K562 (cell line): Measurements from ENCODE around the gene ATIC. TPM values are rescaled to one million over a fixed set of nuclear protein-coding genes. Genes with fewer than 3 reads are reported as not detected.
A peak's percentile ranks its signal among the peaks of the same experiment; 100 is the strongest.

Experiments used
- ARID1B ChIP-seq: fragments of 450-650 bp; IDR thresholded peaks from 2 replicates; pipeline ENCODE4 v1.6.1; 2016; ENCODE audit warnings: antibody characterized with exemption, mild to moderate bottlenecking, inconsistent platforms
- CBFA2T3 ChIP-seq: fragments of 450-650 bp; IDR thresholded peaks from 2 replicates; pipeline ENCODE4 v1.6.1; 2017
- CBX5 ChIP-seq: IDR thresholded peaks from 2 replicates; pipeline ENCODE4 v1.6.1; 2014; ENCODE audit warnings: low read depth, borderline replicate concordance
- ESRRB ChIP-seq: fragments of 250-450 bp; sonication (Bioruptor Pico); IDR thresholded peaks from 2 replicates; pipeline ENCODE4 v1.5.0; 2020; ENCODE audit warnings: mild to moderate bottlenecking, moderate library complexity, borderline replicate concordance
- ETV1 ChIP-seq: fragments of 450-650 bp; conservative IDR thresholded peaks from 2 replicates; pipeline ENCODE4 v1.6.1; 2016; ENCODE audit warnings: missing genetic modification characterization, control low read depth, low read depth, missing compliant biosample characterization
- FOXK2 ChIP-seq, 2 experiments: fragments of 450-650 bp; IDR thresholded peaks in 1 of 2; conservative IDR thresholded peaks in 1 of 2; 2 replicates each; pipeline ENCODE4 v1.6.1; 2016; ENCODE audit warnings: low read depth in 2 of 2, mild to moderate bottlenecking in 1 of 2
- HNRNPH1 ChIP-seq: fragments of 200-400 bp; formaldehyde crosslinking; optimal IDR thresholded peaks from 2 replicates; pipeline ENCODE3; 2017; ENCODE audit warnings: low read depth, mild to moderate bottlenecking, low read length, moderate library complexity
- HNRNPL ChIP-seq: fragments of 200-400 bp; formaldehyde crosslinking; IDR thresholded peaks from 2 replicates; pipeline ENCODE4 v1.6.1; 2017; ENCODE audit warnings: low read depth, mild to moderate bottlenecking, low read length
- MAFG ChIP-seq: fragments of 450-650 bp; conservative IDR thresholded peaks from 2 replicates; pipeline ENCODE4 v1.6.1; 2016; ENCODE audit warnings: missing genetic modification characterization, missing compliant biosample characterization
- NFIC ChIP-seq: fragments of 450-650 bp; IDR thresholded peaks from 2 replicates; pipeline ENCODE4 v1.6.1; 2017; ENCODE audit warnings: mild to moderate bottlenecking, inconsistent platforms
- POLR2B ChIP-seq: fragments of 450-650 bp; IDR thresholded peaks from 2 replicates; pipeline ENCODE4 v1.6.1; 2018; ENCODE audit warnings: low read depth; ENCODE audit not compliant: partially characterized antibody
- RBM14 ChIP-seq: fragments of 200-400 bp; formaldehyde crosslinking; IDR thresholded peaks from 2 replicates; pipeline ENCODE4 v1.6.1; 2018; ENCODE audit warnings: low read depth, mild to moderate bottlenecking, low read length, moderate library complexity, borderline replicate concordance; ENCODE audit not compliant: insufficient read depth
- ZFPM2 ChIP-seq: fragments of 250-450 bp; sonication (Bioruptor Pico); IDR thresholded peaks from 2 replicates; pipeline ENCODE4 v1.5.1; 2022; ENCODE audit warnings: mild to moderate bottlenecking
- ZNF217 ChIP-seq: sonication (generic); formaldehyde crosslinking; IDR thresholded peaks from 2 replicates; pipeline ENCODE4 v1.8.0; 2022; ENCODE audit warnings: mild to moderate bottlenecking, missing genetic modification reagents
- ZNF408 ChIP-seq: fragments of 250-450 bp; sonication (Bioruptor Pico); IDR thresholded peaks from 2 replicates; pipeline ENCODE4 v1.4.0; 2020; ENCODE audit warnings: low read depth, mild to moderate bottlenecking, moderate library complexity
- ZNF511 ChIP-seq: sonication (generic); formaldehyde crosslinking; IDR thresholded peaks from 2 replicates; pipeline ENCODE4 v1.8.0; 2022; ENCODE audit warnings: mild to moderate bottlenecking, missing genetic modification reagents
- ZNF589 ChIP-seq: fragments of 200-800 bp; sonication (Bioruptor generic); IDR thresholded peaks from 2 replicates; pipeline ENCODE4 v1.6.1; 2016; ENCODE audit warnings: low read depth, missing genetic modification characterization, missing compliant biosample characterization
- ZNF707 ChIP-seq: fragments of 250-450 bp; sonication (Bioruptor Pico); conservative IDR thresholded peaks from 2 replicates; pipeline ENCODE4 v1.8.0; 2022; ENCODE audit warnings: inconsistent platforms, mild to moderate bottlenecking, moderate library complexity
- ZNF740 ChIP-seq, 3 experiments: fragments of 200-800 bp in 1 of 3; sonication (Bioruptor generic) in 1 of 3; sonication (generic) in 1 of 3; formaldehyde crosslinking in 1 of 3; IDR thresholded peaks; 2 replicates each; pipeline versions ENCODE4 v1.6.1 to v1.8.0; 2016 to 2022; ENCODE audit warnings: mild to moderate bottlenecking in 2 of 3, missing compliant biosample characterization in 2 of 3, missing genetic modification characterization in 2 of 3, missing genetic modification reagents in 1 of 3
- polyA plus RNA-seq, 8 experiments: library from polyadenylated mRNA; depleted of rRNA in 4 of 8; stranded (reverse) in 5 of 8; unstranded in 3 of 8; fragments of >200 nt; fragmentation: Nextera tagmentation in 2 of 8; fragmentation: Illumina TruSeq in 1 of 8; extraction: Ambion mirVana in 2 of 8; extraction: Trizol in 1 of 8; gene quantifications; 2 replicates each; pipeline versions ENCODE4 v1.2.1 to v1.2.3, GENCODE V29; 2011 to 2014; ENCODE audit warnings: inconsistent platforms in 1 of 8, missing spikeins in 1 of 8
- total RNA-seq, 7 experiments: library from RNA; depleted of rRNA in 6 of 7; stranded (reverse); fragments of >200 nt in 6 of 7; fragmentation: Illumina TruSeq in 2 of 7; extraction: Trizol in 2 of 7; gene quantifications; 2 replicates each; pipeline versions ENCODE4 v1.2.1 to v1.2.3, GENCODE V29; 2011 to 2021; ENCODE audit warnings: low replicate concordance in 1 of 7
- TF ChIP-seq, protein P1 (sequence below): fragments of 450-650 bp; IDR thresholded peaks from 2 replicates; pipeline ENCODE4 v1.6.1; 2017; ENCODE audit warnings: antibody characterized with exemption, mild to moderate bottlenecking
- TF ChIP-seq, protein P2 (sequence below): sonication (generic); formaldehyde crosslinking; IDR thresholded peaks from 2 replicates; pipeline ENCODE4 v1.9.0; 2022; ENCODE audit warnings: mild to moderate bottlenecking, missing genetic modification reagents
- TF ChIP-seq, protein P3 (sequence below): sonication (generic); formaldehyde crosslinking; IDR thresholded peaks from 2 replicates; pipeline ENCODE4 v1.8.1; 2023; ENCODE audit warnings: mild to moderate bottlenecking, missing genetic modification reagents

The ATIC gene
- total and polyA plus RNA-seq, 9 of the 15 experiments (the other 6 are each of a cell fraction or from before 2014, with no cell fraction given) = 45.6 to 480 (median 212) TPM

DNA sequence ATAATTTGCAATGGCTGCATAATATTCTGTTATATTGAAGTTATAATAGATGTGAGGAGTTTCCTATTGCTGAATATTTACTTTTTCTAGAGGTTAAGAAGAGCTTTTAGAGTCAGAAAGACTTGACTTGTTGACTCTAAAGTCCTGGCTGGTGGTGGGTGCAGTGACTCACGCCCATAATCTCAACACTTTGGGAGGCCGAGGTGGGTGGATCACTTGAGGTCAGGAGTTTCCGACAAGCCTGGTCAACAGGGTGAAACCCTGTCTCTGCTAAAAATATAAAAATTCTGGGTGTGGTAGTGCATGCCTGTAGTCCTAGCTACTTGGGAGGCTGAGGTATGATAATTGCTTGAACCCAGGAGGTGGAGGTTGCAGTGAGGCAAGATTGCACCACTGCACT lies 33.9 kb upstream of the ATIC start (continued):
- TF ChIP-seq, protein P1, sequence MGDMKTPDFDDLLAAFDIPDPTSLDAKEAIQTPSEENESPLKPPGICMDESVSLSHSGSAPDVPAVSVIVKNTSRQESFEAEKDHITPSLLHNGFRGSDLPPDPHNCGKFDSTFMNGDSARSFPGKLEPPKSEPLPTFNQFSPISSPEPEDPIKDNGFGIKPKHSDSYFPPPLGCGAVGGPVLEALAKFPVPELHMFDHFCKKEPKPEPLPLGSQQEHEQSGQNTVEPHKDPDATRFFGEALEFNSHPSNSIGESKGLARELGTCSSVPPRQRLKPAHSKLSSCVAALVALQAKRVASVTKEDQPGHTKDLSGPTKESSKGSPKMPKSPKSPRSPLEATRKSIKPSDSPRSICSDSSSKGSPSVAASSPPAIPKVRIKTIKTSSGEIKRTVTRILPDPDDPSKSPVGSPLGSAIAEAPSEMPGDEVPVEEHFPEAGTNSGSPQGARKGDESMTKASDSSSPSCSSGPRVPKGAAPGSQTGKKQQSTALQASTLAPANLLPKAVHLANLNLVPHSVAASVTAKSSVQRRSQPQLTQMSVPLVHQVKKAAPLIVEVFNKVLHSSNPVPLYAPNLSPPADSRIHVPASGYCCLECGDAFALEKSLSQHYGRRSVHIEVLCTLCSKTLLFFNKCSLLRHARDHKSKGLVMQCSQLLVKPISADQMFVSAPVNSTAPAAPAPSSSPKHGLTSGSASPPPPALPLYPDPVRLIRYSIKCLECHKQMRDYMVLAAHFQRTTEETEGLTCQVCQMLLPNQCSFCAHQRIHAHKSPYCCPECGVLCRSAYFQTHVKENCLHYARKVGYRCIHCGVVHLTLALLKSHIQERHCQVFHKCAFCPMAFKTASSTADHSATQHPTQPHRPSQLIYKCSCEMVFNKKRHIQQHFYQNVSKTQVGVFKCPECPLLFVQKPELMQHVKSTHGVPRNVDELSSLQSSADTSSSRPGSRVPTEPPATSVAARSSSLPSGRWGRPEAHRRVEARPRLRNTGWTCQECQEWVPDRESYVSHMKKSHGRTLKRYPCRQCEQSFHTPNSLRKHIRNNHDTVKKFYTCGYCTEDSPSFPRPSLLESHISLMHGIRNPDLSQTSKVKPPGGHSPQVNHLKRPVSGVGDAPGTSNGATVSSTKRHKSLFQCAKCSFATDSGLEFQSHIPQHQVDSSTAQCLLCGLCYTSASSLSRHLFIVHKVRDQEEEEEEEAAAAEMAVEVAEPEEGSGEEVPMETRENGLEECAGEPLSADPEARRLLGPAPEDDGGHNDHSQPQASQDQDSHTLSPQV = 0 out of 2 replicates have a peak, but pooled peaks have one; percentile 36
- no peak for TF ChIP-seq ZNF589 (CRISPR knock-in tag)
- TF ChIP-seq ZNF511 = no peak
- TF ChIP-seq ARID1B = peak; percentile 72
- no peak for TF ChIP-seq ETV1
- no peak for TF ChIP-seq HNRNPH1
- no peak for TF ChIP-seq ZNF707 (CRISPR knock-in tag)
- TF ChIP-seq, protein P2, sequence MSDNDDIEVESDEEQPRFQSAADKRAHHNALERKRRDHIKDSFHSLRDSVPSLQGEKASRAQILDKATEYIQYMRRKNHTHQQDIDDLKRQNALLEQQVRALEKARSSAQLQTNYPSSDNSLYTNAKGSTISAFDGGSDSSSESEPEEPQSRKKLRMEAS (CRISPR knock-in tag) = no peak
- no peak for TF ChIP-seq ZNF740 (CRISPR knock-in tag; IDR thresholded peaks at IDR 0.05)
- TF ChIP-seq ZNF740 (tag; IDR thresholded peaks at IDR 0.05) = no peak
- TF ChIP-seq ZFPM2 = no peak
- no peak for TF ChIP-seq NFIC
- no peak for TF ChIP-seq ZNF408
- no peak for TF ChIP-seq POLR2B
- no peak for TF ChIP-seq RBM14
- no peak for TF ChIP-seq HNRNPL
- TF ChIP-seq, protein P3, sequence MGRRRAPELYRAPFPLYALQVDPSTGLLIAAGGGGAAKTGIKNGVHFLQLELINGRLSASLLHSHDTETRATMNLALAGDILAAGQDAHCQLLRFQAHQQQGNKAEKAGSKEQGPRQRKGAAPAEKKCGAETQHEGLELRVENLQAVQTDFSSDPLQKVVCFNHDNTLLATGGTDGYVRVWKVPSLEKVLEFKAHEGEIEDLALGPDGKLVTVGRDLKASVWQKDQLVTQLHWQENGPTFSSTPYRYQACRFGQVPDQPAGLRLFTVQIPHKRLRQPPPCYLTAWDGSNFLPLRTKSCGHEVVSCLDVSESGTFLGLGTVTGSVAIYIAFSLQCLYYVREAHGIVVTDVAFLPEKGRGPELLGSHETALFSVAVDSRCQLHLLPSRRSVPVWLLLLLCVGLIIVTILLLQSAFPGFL (CRISPR knock-in tag) = no peak
- TF ChIP-seq CBFA2T3 = peak; percentile 19; the same call in 1 of the 2 replicates
- TF ChIP-seq ESRRB (CRISPR knock-in tag) = no peak
- peak; percentile 14 to 35; a peak in 1 of 4 replicates for TF ChIP-seq FOXK2 (conservative IDR thresholded peaks at IDR 0.05 in 1 of 2, IDR thresholded peaks at IDR 0.05 in 1 of 2; ENCODE audit: low read depth in 2 of 2)
- no peak for TF ChIP-seq CBX5
- TF ChIP-seq MAFG (tag) = no peak
- no peak for TF ChIP-seq ZNF217
